ENCODE data around the gene AIRE. TPM values are rescaled to one million over a fixed set of nuclear protein-coding genes. Genes with fewer than 3 reads are reported as not detected.
A peak's percentile ranks its signal among the peaks of the same experiment; 100 is the strongest.

AIRE gene
- total and polyA plus RNA-seq, 2 of the 13 experiments (the other 11 are each of a cell fraction or from before 2014, with no cell fraction given), result not detected

DNA sequence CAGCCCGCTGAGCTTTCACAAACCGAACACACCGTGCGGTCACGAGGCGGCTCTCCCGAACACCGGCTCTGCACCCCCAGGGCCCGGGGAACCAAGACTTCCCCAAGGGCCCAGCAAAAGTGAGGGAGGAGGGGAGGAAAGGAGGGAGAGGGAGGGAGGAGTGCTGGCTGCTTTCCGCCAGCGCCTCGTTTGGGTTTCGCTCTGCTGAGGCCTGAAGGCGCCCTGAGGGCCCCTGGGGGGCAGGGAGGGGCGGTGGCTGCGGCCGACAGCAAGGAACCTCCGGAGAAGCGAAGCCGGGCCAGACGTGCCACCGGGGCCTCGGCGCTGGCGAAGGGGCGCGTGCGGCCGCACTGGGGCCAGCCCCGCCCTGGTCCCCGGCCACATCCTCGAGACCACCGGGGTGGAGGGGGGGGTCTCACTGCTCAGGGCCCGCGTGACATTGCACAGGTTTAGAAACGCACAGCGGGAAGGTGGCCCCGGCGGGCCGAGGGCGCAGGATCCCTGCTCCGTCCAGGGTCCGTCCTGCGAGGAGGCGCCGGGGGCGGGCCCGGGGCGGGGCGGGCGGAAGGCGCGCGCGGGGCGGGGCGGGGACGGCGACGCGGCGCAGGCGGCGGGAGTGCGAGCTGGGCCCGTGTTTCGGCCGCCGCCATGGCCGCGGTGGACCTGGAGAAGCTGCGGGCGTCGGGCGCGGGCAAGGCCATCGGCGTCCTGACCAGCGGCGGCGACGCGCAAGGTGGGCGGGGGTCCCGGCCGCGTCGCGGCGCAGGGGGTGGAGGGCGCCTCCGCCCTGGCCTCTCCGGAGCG, 14.0 kb downstream of the AIRE start, which contains the start of gene PFKL (continued):
- TF ChIP-seq, protein P1, sequence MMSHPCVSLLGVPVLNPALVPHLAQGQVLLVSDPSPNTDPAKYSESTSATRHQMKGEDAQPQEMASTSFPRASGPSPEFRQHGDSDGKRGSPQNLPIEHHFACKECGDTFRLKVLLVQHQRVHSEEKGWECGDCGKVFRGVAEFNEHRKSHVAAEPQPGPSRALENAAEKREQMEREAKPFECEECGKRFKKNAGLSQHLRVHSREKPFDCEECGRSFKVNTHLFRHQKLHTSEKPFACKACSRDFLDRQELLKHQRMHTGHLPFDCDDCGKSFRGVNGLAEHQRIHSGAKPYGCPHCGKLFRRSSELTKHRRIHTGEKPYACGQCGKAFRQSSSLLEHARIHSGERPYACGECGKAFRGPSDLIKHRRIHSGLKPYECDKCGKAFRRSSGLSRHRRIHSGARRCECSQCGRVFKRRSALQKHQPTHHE (CRISPR knock-in tag; IDR thresholded peaks at IDR 0.05; ENCODE audit: borderline replicate concordance), result no peak
- no peak for TF ChIP-seq ZNF496 (CRISPR knock-in tag; IDR thresholded peaks at IDR 0.05; ENCODE audit: insufficient replicate concordance)
- peak; percentile 37; the same call in 1 of the 2 replicates for TF ChIP-seq NAIF1 (CRISPR knock-in tag; IDR thresholded peaks at IDR 0.05; ENCODE audit: borderline replicate concordance)
- TF ChIP-seq, protein P2, sequence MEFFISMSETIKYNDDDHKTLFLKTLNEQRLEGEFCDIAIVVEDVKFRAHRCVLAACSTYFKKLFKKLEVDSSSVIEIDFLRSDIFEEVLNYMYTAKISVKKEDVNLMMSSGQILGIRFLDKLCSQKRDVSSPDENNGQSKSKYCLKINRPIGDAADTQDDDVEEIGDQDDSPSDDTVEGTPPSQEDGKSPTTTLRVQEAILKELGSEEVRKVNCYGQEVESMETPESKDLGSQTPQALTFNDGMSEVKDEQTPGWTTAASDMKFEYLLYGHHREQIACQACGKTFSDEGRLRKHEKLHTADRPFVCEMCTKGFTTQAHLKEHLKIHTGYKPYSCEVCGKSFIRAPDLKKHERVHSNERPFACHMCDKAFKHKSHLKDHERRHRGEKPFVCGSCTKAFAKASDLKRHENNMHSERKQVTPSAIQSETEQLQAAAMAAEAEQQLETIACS (CRISPR knock-in tag; IDR thresholded peaks at IDR 0.05), result peak; percentile 19; the same call in 1 of the 2 replicates
- TF ChIP-seq, protein P3, sequence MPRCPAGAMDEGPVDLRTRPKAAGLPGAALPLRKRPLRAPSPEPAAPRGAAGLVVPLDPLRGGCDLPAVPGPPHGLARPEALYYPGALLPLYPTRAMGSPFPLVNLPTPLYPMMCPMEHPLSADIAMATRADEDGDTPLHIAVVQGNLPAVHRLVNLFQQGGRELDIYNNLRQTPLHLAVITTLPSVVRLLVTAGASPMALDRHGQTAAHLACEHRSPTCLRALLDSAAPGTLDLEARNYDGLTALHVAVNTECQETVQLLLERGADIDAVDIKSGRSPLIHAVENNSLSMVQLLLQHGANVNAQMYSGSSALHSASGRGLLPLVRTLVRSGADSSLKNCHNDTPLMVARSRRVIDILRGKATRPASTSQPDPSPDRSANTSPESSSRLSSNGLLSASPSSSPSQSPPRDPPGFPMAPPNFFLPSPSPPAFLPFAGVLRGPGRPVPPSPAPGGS (CRISPR knock-in tag; IDR thresholded peaks at IDR 0.05), result peak; percentile 38; the same call in 1 of the 2 replicates
- TF ChIP-seq, protein P4, sequence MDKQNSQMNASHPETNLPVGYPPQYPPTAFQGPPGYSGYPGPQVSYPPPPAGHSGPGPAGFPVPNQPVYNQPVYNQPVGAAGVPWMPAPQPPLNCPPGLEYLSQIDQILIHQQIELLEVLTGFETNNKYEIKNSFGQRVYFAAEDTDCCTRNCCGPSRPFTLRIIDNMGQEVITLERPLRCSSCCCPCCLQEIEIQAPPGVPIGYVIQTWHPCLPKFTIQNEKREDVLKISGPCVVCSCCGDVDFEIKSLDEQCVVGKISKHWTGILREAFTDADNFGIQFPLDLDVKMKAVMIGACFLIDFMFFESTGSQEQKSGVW (CRISPR knock-in tag; IDR thresholded peaks at IDR 0.05; ENCODE audit: borderline replicate concordance), result no peak
- 0 out of 2 replicates have a peak, but pooled peaks have one; percentile 41 for TF ChIP-seq ZNF33B (CRISPR knock-in tag; IDR thresholded peaks at IDR 0.05)
- peak; percentile 58 for TF ChIP-seq AGO2 (optimal IDR thresholded peaks at IDR 0.05; ENCODE audit: low read depth, low read length)
- TF ChIP-seq FOXC1 (CRISPR knock-in tag; IDR thresholded peaks at IDR 0.05; ENCODE audit: borderline replicate concordance), result peak; percentile 86
- peak; percentile 24; the same call in 1 of the 3 replicates for TF ChIP-seq MXI1 (IDR thresholded peaks at IDR 0.05; ENCODE audit: borderline replicate concordance, low read depth, low read length)
- TF ChIP-seq, protein P5, sequence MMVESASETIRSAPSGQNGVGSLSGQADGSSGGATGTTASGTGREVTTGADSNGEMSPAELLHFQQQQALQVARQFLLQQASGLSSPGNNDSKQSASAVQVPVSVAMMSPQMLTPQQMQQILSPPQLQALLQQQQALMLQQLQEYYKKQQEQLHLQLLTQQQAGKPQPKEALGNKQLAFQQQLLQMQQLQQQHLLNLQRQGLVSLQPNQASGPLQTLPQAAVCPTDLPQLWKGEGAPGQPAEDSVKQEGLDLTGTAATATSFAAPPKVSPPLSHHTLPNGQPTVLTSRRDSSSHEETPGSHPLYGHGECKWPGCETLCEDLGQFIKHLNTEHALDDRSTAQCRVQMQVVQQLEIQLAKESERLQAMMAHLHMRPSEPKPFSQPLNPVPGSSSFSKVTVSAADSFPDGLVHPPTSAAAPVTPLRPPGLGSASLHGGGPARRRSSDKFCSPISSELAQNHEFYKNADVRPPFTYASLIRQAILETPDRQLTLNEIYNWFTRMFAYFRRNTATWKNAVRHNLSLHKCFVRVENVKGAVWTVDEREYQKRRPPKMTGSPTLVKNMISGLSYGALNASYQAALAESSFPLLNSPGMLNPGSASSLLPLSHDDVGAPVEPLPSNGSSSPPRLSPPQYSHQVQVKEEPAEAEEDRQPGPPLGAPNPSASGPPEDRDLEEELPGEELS (CRISPR knock-in tag; IDR thresholded peaks at IDR 0.05), result peak; percentile 15; the same call in 1 of the 2 replicates
- TF ChIP-seq TBX2 (CRISPR knock-in tag; IDR thresholded peaks at IDR 0.05; ENCODE audit: borderline replicate concordance), result peak; percentile 61; the same call in 1 of the 2 replicates
- TF ChIP-seq STAT5B (CRISPR knock-in tag; IDR thresholded peaks at IDR 0.05), result peak; percentile 39; the same call in 1 of the 2 replicates
- TF ChIP-seq YEATS4 (CRISPR knock-in tag; IDR thresholded peaks at IDR 0.05; ENCODE audit: borderline replicate concordance), result no peak; the same call in 1 of the 2 replicates
- TF ChIP-seq ZNF773 (CRISPR knock-in tag; IDR thresholded peaks at IDR 0.05; ENCODE audit: borderline replicate concordance), result peak; percentile 65; the same call in 1 of the 2 replicates
- TF ChIP-seq ZNF30 (CRISPR knock-in tag; IDR thresholded peaks at IDR 0.05), result 0 out of 2 replicates have a peak, but pooled peaks have one; percentile 52
- TF ChIP-seq ZNF781 (CRISPR knock-in tag; IDR thresholded peaks at IDR 0.05; ENCODE audit: borderline replicate concordance, not compliant biosample characterization), result no peak
- TF ChIP-seq THAP11 (CRISPR knock-in tag; IDR thresholded peaks at IDR 0.05), result 0 out of 2 replicates have a peak, but pooled peaks have one; percentile 16
- TF ChIP-seq ZFP36L2 (CRISPR knock-in tag; IDR thresholded peaks at IDR 0.05), result peak; percentile 74; the same call in 1 of the 2 replicates
- 0 out of 2 replicates have a peak, but pooled peaks have one; percentile 4 for TF ChIP-seq ZNF879 (CRISPR knock-in tag; IDR thresholded peaks at IDR 0.05)
- TF ChIP-seq YY1 (IDR thresholded peaks at IDR 0.05; ENCODE audit: insufficient read depth, insufficient replicate concordance, low read depth, low read length), result peak; percentile 83

All from HepG2 (cell line).